OCI-LY1 (cell line): ENCODE results near the gene PACS2.

ENCODE experiments used
- H2AFZ ChIP-seq: fragments of 200-600 bp; sonication (generic), shearing (Covaris generic); 2 replicates; pipeline ENCODE4 v1.6.0; 2014; ENCODE audit warnings: antibody characterized with exemption, mild to moderate bottlenecking, low read length
- H3F3A ChIP-seq: fragments of 200-600 bp; sonication (generic), shearing (Covaris generic); 2 replicates; pipeline ENCODE4 v1.6.0; 2014; ENCODE audit warnings: mild to moderate bottlenecking, antibody characterized with exemption, low read length, moderate library complexity; ENCODE audit not compliant: insufficient read depth
- H3K27ac ChIP-seq: fragments of 200-600 bp; sonication (generic); 2 replicates; pipeline ENCODE4 v1.5.1; 2014; ENCODE audit warnings: low read length, mixed run types, mild to moderate bottlenecking, low read depth; ENCODE audit not compliant: poor library complexity, severe bottlenecking
- H3K27me3 ChIP-seq: fragments of 200-600 bp; sonication (generic); 2 replicates; pipeline ENCODE4 v1.6.0; 2014; ENCODE audit warnings: antibody characterized with exemption, mild to moderate bottlenecking, low read length, moderate library complexity; ENCODE audit not compliant: insufficient read depth
- H3K36me3 ChIP-seq: fragments of 200-600 bp; sonication (generic); 2 replicates; pipeline ENCODE4 v1.6.1; 2014; ENCODE audit warnings: mild to moderate bottlenecking, antibody characterized with exemption, low read length, moderate library complexity, mixed read lengths; ENCODE audit not compliant: insufficient read depth
- H3K4me1 ChIP-seq: fragments of 200-600 bp; sonication (generic); 2 replicates; pipeline ENCODE4 v1.5.1; 2014; ENCODE audit warnings: mild to moderate bottlenecking, low read length, moderate library complexity; ENCODE audit not compliant: insufficient read depth, severe bottlenecking
- H3K4me2 ChIP-seq: fragments of 200-600 bp; sonication (generic), shearing (Covaris generic); 2 replicates; pipeline ENCODE4 v1.6.1; 2014; ENCODE audit warnings: low read length
- H3K4me3 ChIP-seq: fragments of 200-600 bp; sonication (generic); 2 replicates; pipeline ENCODE4 v1.5.1; 2014; ENCODE audit warnings: low read length, low read depth, mild to moderate bottlenecking, mixed read lengths; ENCODE audit not compliant: poor library complexity, severe bottlenecking
- H3K79me2 ChIP-seq: fragments of 200-600 bp; shearing (Covaris generic); 2 replicates; pipeline ENCODE4 v1.6.1; 2016; ENCODE audit warnings: mixed run types, low read length, mixed read lengths; ENCODE audit not compliant: insufficient read depth
- H3K9ac ChIP-seq: fragments of 200-600 bp; sonication (generic), shearing (Covaris generic); 2 replicates; pipeline ENCODE4 v1.6.1; 2014; ENCODE audit warnings: mild to moderate bottlenecking, low read length, mixed read lengths
- H3K9me2 ChIP-seq: fragments of 200-600 bp; sonication (generic), shearing (Covaris generic); 2 replicates; pipeline ENCODE4 v1.6.1; 2014; ENCODE audit warnings: low read depth, mild to moderate bottlenecking, low read length, mixed read lengths
- H3K9me3 ChIP-seq: fragments of 200-600 bp; shearing (Covaris generic); 2 replicates; pipeline ENCODE4 v1.6.1; 2014; ENCODE audit warnings: low read length, mixed read lengths
- H4K20me1 ChIP-seq: fragments of 200-600 bp; sonication (generic), shearing (Covaris generic); 2 replicates; pipeline ENCODE4 v1.6.0; 2016; ENCODE audit warnings: mild to moderate bottlenecking, low read length; ENCODE audit not compliant: insufficient read depth
- CTCF ChIP-seq: fragments of 200-600 bp; sonication (generic), shearing (Covaris generic); IDR thresholded peaks from 2 replicates; pipeline ENCODE4 v1.5.1; 2017; ENCODE audit warnings: mild to moderate bottlenecking, antibody characterized with exemption, low read length, moderate library complexity, mixed read lengths
- EZH2 ChIP-seq: fragments of 200-600 bp; sonication (generic), shearing (Covaris generic); IDR thresholded peaks from 2 replicates; pipeline ENCODE4 v1.8.0; 2017; ENCODE audit warnings: borderline replicate concordance, mixed run types, mild to moderate bottlenecking, antibody characterized with exemption, low read length, moderate library complexity, mixed read lengths

PACS2 gene

GRCh38 chr14:105384605-105385321 is 70.2 kb downstream of the PACS2 start:
- no peaks in the 10 kb centered on the region for H3K79me2 ChIP-seq
- no peak overlapping the region for H3K27ac ChIP-seq
- no peaks in the 10 kb centered on the region for H3K36me3 ChIP-seq
- H3F3A ChIP-seq, result no peaks in the 10 kb centered on the region
- H3K9ac ChIP-seq, result no peak overlapping the region
- H2AFZ ChIP-seq, result no peak overlapping the region
- no peak for TF ChIP-seq EZH2
- TF ChIP-seq CTCF, result no peak
- H3K9me3 ChIP-seq, result no peaks in the 10 kb centered on the region
- H3K27me3 ChIP-seq, result peaks cover 5% of the 10 kb centered on the region; the same call in 1 of the 2 replicates
- no peak overlapping the region for H3K4me3 ChIP-seq
- no peaks in the 10 kb centered on the region for H4K20me1 ChIP-seq
- no peak overlapping the region for H3K4me2 ChIP-seq
- H3K9me2 ChIP-seq, result no peaks in the 10 kb centered on the region
- H3K4me1 ChIP-seq, result no peaks in the 10 kb centered on the region

DNA sequence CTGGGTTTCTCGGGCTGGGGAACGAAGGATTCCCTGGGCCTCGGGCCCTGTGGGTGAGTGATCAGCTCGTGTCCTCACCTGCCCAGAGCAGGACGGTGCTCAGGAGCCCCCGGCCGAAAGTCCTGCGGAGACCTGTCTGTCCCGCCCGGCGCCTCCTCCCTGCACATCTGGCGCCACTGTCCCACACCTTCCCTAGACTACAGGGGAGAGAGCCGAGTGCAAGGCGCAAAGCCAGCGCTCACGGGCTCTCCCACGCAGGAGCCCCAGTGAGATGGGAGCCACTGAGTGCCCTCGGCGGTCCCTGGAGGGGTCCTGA is 70.7 kb downstream of the PACS2 start:
- H3K4me1 ChIP-seq, result no peaks in the 10 kb centered on the region
- H3K4me3 ChIP-seq, result no peak overlapping the region
- TF ChIP-seq EZH2 (no peak), CTCF (no peak)
- no peaks in the 10 kb centered on the region for H3K9me2 ChIP-seq
- no peak overlapping the region for H2AFZ ChIP-seq
- no peaks in the 10 kb centered on the region for H3K9me3 ChIP-seq
- H4K20me1 ChIP-seq, result no peaks in the 10 kb centered on the region
- H3K79me2 ChIP-seq, result no peaks in the 10 kb centered on the region
- H3K27me3 ChIP-seq, result peaks cover 5% of the 10 kb centered on the region; the same call in 1 of the 2 replicates
- no peak overlapping the region for H3K4me2 ChIP-seq
- no peaks in the 10 kb centered on the region for H3F3A ChIP-seq
- H3K36me3 ChIP-seq, result no peaks in the 10 kb centered on the region
- H3K27ac ChIP-seq, result no peak overlapping the region
- no peak overlapping the region for H3K9ac ChIP-seq

DNA sequence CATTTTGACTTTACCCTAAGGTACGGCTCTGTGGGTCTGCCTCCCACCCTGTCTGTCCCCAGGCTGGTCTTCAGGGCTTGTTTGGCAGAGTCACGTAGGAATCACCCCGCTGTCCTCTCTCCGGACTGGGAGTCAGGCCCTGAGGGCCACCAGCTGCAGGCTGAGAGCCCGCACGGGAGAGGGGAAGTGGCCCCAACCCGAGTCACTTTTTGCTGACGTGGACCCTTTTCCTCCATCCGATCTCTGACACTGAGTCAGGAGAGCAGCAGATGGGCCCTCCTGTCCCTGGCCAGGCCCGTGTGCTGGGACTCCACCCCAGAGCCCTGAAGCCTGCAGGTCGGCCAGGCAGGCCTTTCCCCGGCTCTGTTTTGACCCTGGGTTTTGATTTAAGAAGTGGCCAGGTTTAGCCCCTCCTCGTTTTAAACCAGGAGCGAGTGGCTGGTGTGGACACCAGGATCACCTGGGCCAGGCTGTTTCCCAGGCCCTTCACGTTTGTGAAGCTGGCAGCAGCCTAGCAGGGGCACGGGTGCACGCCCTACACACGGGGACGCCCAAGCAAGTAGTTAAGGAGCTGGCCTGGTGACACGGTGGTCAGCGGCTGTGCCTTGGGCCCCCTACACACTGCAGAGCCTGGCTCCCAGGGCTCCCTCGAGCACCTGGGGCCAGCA is 71.3 kb downstream of the PACS2 start:
- Histone ChIP-seq H3K9me3 (no peaks in the 10 kb centered on the region), H3K27ac (no peak overlapping the region), H3K9me2 (no peaks in the 10 kb centered on the region), H3K27me3 (peaks cover 5% of the 10 kb centered on the region; the same call in 1 of the 2 replicates), H3K79me2 (no peaks in the 10 kb centered on the region), H3K4me2 (no peak overlapping the region), H3K9ac (no peak overlapping the region), H2AFZ (no peak overlapping the region), H3F3A (no peaks in the 10 kb centered on the region), H3K4me3 (no peak overlapping the region), H3K36me3 (no peaks in the 10 kb centered on the region), H4K20me1 (no peaks in the 10 kb centered on the region), H3K4me1 (no peaks in the 10 kb centered on the region)
- TF ChIP-seq CTCF (no peak), EZH2 (no peak)
